ENCODE results near the gene NUP37.

GRCh38 chr12:102095677-102096263, 24.1 kb downstream of the NUP37 start:
- TF ChIP-seq YY1 (IDR thresholded peaks at IDR 0.05; ENCODE audit: insufficient read depth, insufficient read length) (no peak), ZNF274 (IDR thresholded peaks at IDR 0.05; ENCODE audit: low read depth, low read length) (no peak), SUZ12 (IDR thresholded peaks at IDR 0.05; ENCODE audit: extremely low read depth, insufficient read depth, insufficient read length) (no peak)

Measured in NT2/D1 (cell line).